H9 (cell line): ENCODE results near the gene FAM174B. TPM values are rescaled to one million over a fixed set of nuclear protein-coding genes. Genes with fewer than 3 reads are reported as not detected.

Experiments used
- DNase-seq: peaks from one replicate; pipeline ENCODE4 v3.0.0-alpha.2; 2017
- H2AFZ ChIP-seq: one replicate; pipeline ENCODE4 v1.6.1; 2013; ENCODE audit warnings: mild to moderate bottlenecking, low read length, control low read depth, moderate library complexity
- H2AK5ac ChIP-seq: 2 replicates; pipeline ENCODE4 v1.6.1; 2013; ENCODE audit warnings: low read length, control low read depth, mixed read lengths; ENCODE audit not compliant: insufficient read length
- H2BK120ac ChIP-seq: one replicate; pipeline ENCODE4 v1.6.1; 2013; ENCODE audit warnings: low read depth, mild to moderate bottlenecking, low read length, control low read depth, inconsistent platforms; ENCODE audit not compliant: poor library complexity, severe bottlenecking
- H2BK12ac ChIP-seq: 2 replicates; pipeline ENCODE4 v1.6.1; 2013; ENCODE audit warnings: low read length, control low read depth, mixed read lengths, low read depth; ENCODE audit not compliant: insufficient read length
- H2BK15ac ChIP-seq: 2 replicates; pipeline ENCODE4 v1.6.1; 2013; ENCODE audit warnings: low read depth, low read length, control low read depth
- H2BK20ac ChIP-seq: one replicate; pipeline ENCODE4 v1.6.1; 2013; ENCODE audit warnings: low read depth, mild to moderate bottlenecking, low read length, control low read depth, inconsistent platforms; ENCODE audit not compliant: poor library complexity, severe bottlenecking
- H2BK5ac ChIP-seq: 2 replicates; pipeline ENCODE4 v1.6.1; 2013; ENCODE audit warnings: low read length, control low read depth, mixed read lengths; ENCODE audit not compliant: insufficient read length
- H3K14ac ChIP-seq: 2 replicates; pipeline ENCODE4 v1.6.1; 2013; ENCODE audit warnings: low read length, control low read depth; ENCODE audit not compliant: insufficient read depth
- H3K18ac ChIP-seq: 2 replicates; pipeline ENCODE4 v1.6.1; 2013; ENCODE audit warnings: low read depth, mild to moderate bottlenecking, mixed read lengths, low read length, control low read depth; ENCODE audit not compliant: insufficient read length
- H3K23ac ChIP-seq: 2 replicates; pipeline ENCODE4 v1.6.1; 2013; ENCODE audit warnings: low read length, control low read depth, mixed read lengths, low read depth; ENCODE audit not compliant: insufficient read length
- H3K23me2 ChIP-seq: 2 replicates; pipeline ENCODE4 v1.6.1; 2013; ENCODE audit warnings: low read depth, mild to moderate bottlenecking, mixed read lengths, low read length, control low read depth; ENCODE audit not compliant: insufficient read length, poor library complexity, severe bottlenecking
- H3K27ac ChIP-seq: 2 replicates; pipeline ENCODE4 v1.5.1; 2013; ENCODE audit warnings: low read length, control low read depth, mixed read lengths, low read depth; ENCODE audit not compliant: insufficient read length
- H3K27me3 ChIP-seq: 2 replicates; pipeline ENCODE4 v1.6.1; 2013; ENCODE audit warnings: low read length, control low read depth, inconsistent platforms; ENCODE audit not compliant: insufficient read depth
- H3K4ac ChIP-seq: 2 replicates; pipeline ENCODE4 v1.6.1; 2013; ENCODE audit warnings: low read depth, mild to moderate bottlenecking, control low read depth, inconsistent platforms, low read length, moderate library complexity
- H3K4me1 ChIP-seq: 2 replicates; pipeline ENCODE4 v1.6.1; 2013; ENCODE audit warnings: low read length, control low read depth, inconsistent platforms; ENCODE audit not compliant: insufficient read depth
- H3K4me2 ChIP-seq: 2 replicates; pipeline ENCODE4 v1.6.1; 2013; ENCODE audit warnings: low read length, control low read depth, mixed read lengths; ENCODE audit not compliant: insufficient read length, insufficient read depth
- H3K56ac ChIP-seq: 2 replicates; pipeline ENCODE4 v1.6.1; 2013; ENCODE audit warnings: low read depth, mild to moderate bottlenecking, mixed read lengths, low read length, control low read depth; ENCODE audit not compliant: insufficient read length
- H3K79me1 ChIP-seq: 2 replicates; pipeline ENCODE4 v1.6.1; 2013; ENCODE audit warnings: low read depth, mild to moderate bottlenecking, moderate library complexity, low read length, control low read depth, inconsistent platforms; ENCODE audit not compliant: insufficient read depth, poor library complexity, severe bottlenecking
- H3K79me2 ChIP-seq: 2 replicates; pipeline ENCODE4 v1.6.1; 2013; ENCODE audit warnings: low read length, control low read depth, inconsistent platforms; ENCODE audit not compliant: insufficient read depth
- H3K9ac ChIP-seq: 2 replicates; pipeline ENCODE4 v1.6.1; 2013; ENCODE audit warnings: low read length, control low read depth, mixed read lengths; ENCODE audit not compliant: insufficient read length; ENCODE audit errors: extremely low read depth
- H3K9me3 ChIP-seq: one replicate; pipeline ENCODE4 v1.6.1; 2013; ENCODE audit warnings: low read depth, low read length, inconsistent platforms; ENCODE audit not compliant: control insufficient read depth
- H3T11ph ChIP-seq: one replicate; pipeline ENCODE4 v1.6.1; 2013; ENCODE audit warnings: mild to moderate bottlenecking, low read length, control low read depth, inconsistent platforms
- H4K20me1 ChIP-seq: one replicate; pipeline ENCODE4 v1.6.1; 2013; ENCODE audit not compliant: control insufficient read depth, insufficient read length, insufficient read depth
- H4K5ac ChIP-seq: 2 replicates; pipeline ENCODE4 v1.6.1; 2013; ENCODE audit warnings: low read depth, mild to moderate bottlenecking, mixed read lengths, low read length, control low read depth; ENCODE audit not compliant: insufficient read length
- H4K8ac ChIP-seq: replicated peaks from 2 replicates; pipeline ENCODE4 v1.6.1; 2013; ENCODE audit warnings: low read length, control low read depth, mixed read lengths, low read depth; ENCODE audit not compliant: insufficient read length
- H4K91ac ChIP-seq: 2 replicates; pipeline ENCODE4 v1.6.1; 2013; ENCODE audit warnings: low read depth, mild to moderate bottlenecking, moderate library complexity, mixed read lengths, low read length, control low read depth; ENCODE audit not compliant: insufficient read length
- H3K27ac Mint-ChIP-seq, 3 experiments: 2 replicates in 2 of 3; 3 replicates in 1 of 3; pipeline ENCODE4 v1.8.0; 2020 to 2021; ENCODE audit warnings: mixed read lengths in 3 of 3, mild to moderate bottlenecking in 1 of 3, moderate library complexity in 1 of 3
- H3K27me3 Mint-ChIP-seq: 2 replicates; pipeline ENCODE4 v1.8.0; 2021; ENCODE audit warnings: low read depth, mild to moderate bottlenecking, moderate library complexity, mixed read lengths
- H3K36me3 Mint-ChIP-seq, 3 experiments: 2 replicates in 2 of 3; 3 replicates in 1 of 3; pipeline ENCODE4 v1.8.0; 2020 to 2021; ENCODE audit warnings: low read depth in 3 of 3, mixed read lengths in 3 of 3; ENCODE audit not compliant: insufficient read depth in 1 of 3
- H3K4me1 Mint-ChIP-seq, 2 experiments: 2 replicates each; pipeline ENCODE4 v1.8.0; 2020; ENCODE audit warnings: mixed read lengths in 2 of 2
- H3K4me3 Mint-ChIP-seq, 2 experiments: 2 replicates in 1 of 2; 3 replicates in 1 of 2; pipeline ENCODE4 v1.8.0; 2020 to 2021; ENCODE audit warnings: mild to moderate bottlenecking in 2 of 2, mixed read lengths in 2 of 2, moderate library complexity in 1 of 2
- H3K9me3 Mint-ChIP-seq, 2 experiments: 2 replicates in 1 of 2; 3 replicates in 1 of 2; pipeline ENCODE4 v1.8.0; 2020; ENCODE audit warnings: mild to moderate bottlenecking in 2 of 2, mixed read lengths in 2 of 2, moderate library complexity in 1 of 2
- WGBS: extraction: QIAGEN DNeasy Blood & Tissue Kit; methylation state at CpG from one replicate; pipeline ENCODE4 v1.1.7; 2013; ENCODE audit warnings: missing lambda C conversion rate, low lambda C conversion rate, mixed read lengths; ENCODE audit not compliant: insufficient read length; ENCODE audit errors: extremely low coverage; 5-methylcytosine and 5-hydroxymethylcytosine counted together
- total RNA-seq: library from RNA; stranded (reverse); gene quantifications from 2 replicates; pipeline ENCODE4 v1.2.1, GENCODE V29; 2021
- TF ChIP-seq, protein P1 (sequence below): fragments of 200-600 bp; sonication (generic); conservative IDR thresholded peaks from 3 replicates; pipeline ENCODE4 v1.8.0; 2021; ENCODE audit warnings: antibody characterized with exemption, mild to moderate bottlenecking

FAM174B gene
- total RNA-seq, 1 experiment from 2014 or later: 38.0 TPM

DNA sequence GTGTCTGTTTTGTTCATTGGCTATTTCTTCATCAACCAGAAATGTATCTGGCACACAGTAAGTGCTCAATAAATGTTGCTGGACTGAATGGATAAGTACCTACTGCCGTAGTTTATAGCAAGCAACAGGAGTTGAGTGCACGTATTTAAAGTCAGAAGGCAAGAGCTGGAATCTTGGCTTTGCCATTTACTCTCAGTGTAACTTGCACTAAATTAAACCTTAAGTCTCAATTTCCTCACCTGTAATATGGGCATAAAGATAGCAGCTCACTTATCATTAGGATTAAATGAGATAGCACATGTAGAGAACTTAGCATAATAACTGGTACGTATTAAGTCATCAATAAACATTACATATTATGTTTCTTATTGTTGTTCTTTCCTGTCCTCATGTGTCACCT is 13.0 kb upstream of the FAM174B start:
- no peaks in the 10 kb centered on the region for H3K79me1 ChIP-seq
- Mint-ChIP-seq H3K4me3 (no peak overlapping the region), H3K36me3 (no peaks in the 10 kb centered on the region; a peak in 1 of 7 replicates), H3K9me3 (no peaks in the 10 kb centered on the region), H3K27ac (no peak overlapping the region), H3K4me1 (peaks cover 50 to 67% of the 10 kb centered on the region in 2 experiments), H3K27me3 (peaks cover 62% of the 10 kb centered on the region)
- H3K27ac ChIP-seq: no peak overlapping the region
- no peaks in the 10 kb centered on the region; the same call in none of the 2 replicates for H3K27me3 ChIP-seq
- H3K18ac ChIP-seq: no peak overlapping the region
- no peak overlapping the region for H3K4ac ChIP-seq
- H2AK5ac ChIP-seq: no peak overlapping the region
- no peak overlapping the region for H2BK12ac ChIP-seq
- H3K4me2 ChIP-seq: no peak overlapping the region
- no peak overlapping the region for H2BK20ac ChIP-seq
- H3K14ac ChIP-seq: no peak overlapping the region
- no peaks in the 10 kb centered on the region for H3K79me2 ChIP-seq
- H3K56ac ChIP-seq: no peak overlapping the region
- no peaks in the 10 kb centered on the region for H3K23me2 ChIP-seq
- no peak overlapping the region for H2AFZ ChIP-seq
- H4K8ac ChIP-seq: no peak overlapping the region
- H3K9ac ChIP-seq: no peak overlapping the region
- H2BK15ac ChIP-seq: no peak overlapping the region
- no peak overlapping the region for H2BK5ac ChIP-seq
- no peak overlapping the region for H4K5ac ChIP-seq
- no peak overlapping the region for H3K23ac ChIP-seq
- no CpG with 5 or more reads among the region's 3 CpGs for WGBS
- no peak overlapping the region for H2BK120ac ChIP-seq
- H3K9me3 ChIP-seq: no peaks in the 10 kb centered on the region
- no peak overlapping the region for H4K91ac ChIP-seq
- no peak overlapping the region for H3T11ph ChIP-seq
- no peaks in the 10 kb centered on the region for H4K20me1 ChIP-seq
- DNase-seq: no peak
- TF ChIP-seq, protein P1, sequence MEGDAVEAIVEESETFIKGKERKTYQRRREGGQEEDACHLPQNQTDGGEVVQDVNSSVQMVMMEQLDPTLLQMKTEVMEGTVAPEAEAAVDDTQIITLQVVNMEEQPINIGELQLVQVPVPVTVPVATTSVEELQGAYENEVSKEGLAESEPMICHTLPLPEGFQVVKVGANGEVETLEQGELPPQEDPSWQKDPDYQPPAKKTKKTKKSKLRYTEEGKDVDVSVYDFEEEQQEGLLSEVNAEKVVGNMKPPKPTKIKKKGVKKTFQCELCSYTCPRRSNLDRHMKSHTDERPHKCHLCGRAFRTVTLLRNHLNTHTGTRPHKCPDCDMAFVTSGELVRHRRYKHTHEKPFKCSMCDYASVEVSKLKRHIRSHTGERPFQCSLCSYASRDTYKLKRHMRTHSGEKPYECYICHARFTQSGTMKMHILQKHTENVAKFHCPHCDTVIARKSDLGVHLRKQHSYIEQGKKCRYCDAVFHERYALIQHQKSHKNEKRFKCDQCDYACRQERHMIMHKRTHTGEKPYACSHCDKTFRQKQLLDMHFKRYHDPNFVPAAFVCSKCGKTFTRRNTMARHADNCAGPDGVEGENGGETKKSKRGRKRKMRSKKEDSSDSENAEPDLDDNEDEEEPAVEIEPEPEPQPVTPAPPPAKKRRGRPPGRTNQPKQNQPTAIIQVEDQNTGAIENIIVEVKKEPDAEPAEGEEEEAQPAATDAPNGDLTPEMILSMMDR: no peak
- H3K4me1 ChIP-seq: peaks cover 10% of the 10 kb centered on the region; the same call in 1 of the 2 replicates
